GM12874 (cell line): ENCODE data around the gene FNDC3B.

Experiments
- CTCF ChIP-seq: IDR thresholded peaks from 2 replicates; pipeline ENCODE4 v1.5.1; 2011; ENCODE audit warnings: low read depth, mild to moderate bottlenecking, control low read depth, low read length, moderate library complexity; ENCODE audit not compliant: insufficient read depth

FNDC3B gene

GRCh38 chr3:172148702-172149565 is 109.6 kb downstream of the FNDC3B start:
- no peak for TF ChIP-seq CTCF

- no peak for TF ChIP-seq CTCF
Observed at GRCh38 chr3:172150268-172150667, 110.9 kb downstream of the FNDC3B start.

- TF ChIP-seq CTCF, result no peak
Observed at GRCh38 chr3:172150913-172151650, 111.7 kb downstream of the FNDC3B start.

- no peak for TF ChIP-seq CTCF
Observed at GRCh38 chr3:172151651-172152649, 112.6 kb downstream of the FNDC3B start.

GRCh38 chr3:172152874-172153273 is 113.5 kb downstream of the FNDC3B start:
- no peak for TF ChIP-seq CTCF

- TF ChIP-seq CTCF, result no peak
Observed at GRCh38 chr3:172153335-172153861, 114.0 kb downstream of the FNDC3B start.
